ENCODE measurements around the gene CIZ1. TPM values are rescaled to one million over a fixed set of nuclear protein-coding genes. Genes with fewer than 3 reads are reported as not detected.

Gene CIZ1
- total RNA-seq, 1 donor from 2014 or later: 56.7 TPM

DNA sequence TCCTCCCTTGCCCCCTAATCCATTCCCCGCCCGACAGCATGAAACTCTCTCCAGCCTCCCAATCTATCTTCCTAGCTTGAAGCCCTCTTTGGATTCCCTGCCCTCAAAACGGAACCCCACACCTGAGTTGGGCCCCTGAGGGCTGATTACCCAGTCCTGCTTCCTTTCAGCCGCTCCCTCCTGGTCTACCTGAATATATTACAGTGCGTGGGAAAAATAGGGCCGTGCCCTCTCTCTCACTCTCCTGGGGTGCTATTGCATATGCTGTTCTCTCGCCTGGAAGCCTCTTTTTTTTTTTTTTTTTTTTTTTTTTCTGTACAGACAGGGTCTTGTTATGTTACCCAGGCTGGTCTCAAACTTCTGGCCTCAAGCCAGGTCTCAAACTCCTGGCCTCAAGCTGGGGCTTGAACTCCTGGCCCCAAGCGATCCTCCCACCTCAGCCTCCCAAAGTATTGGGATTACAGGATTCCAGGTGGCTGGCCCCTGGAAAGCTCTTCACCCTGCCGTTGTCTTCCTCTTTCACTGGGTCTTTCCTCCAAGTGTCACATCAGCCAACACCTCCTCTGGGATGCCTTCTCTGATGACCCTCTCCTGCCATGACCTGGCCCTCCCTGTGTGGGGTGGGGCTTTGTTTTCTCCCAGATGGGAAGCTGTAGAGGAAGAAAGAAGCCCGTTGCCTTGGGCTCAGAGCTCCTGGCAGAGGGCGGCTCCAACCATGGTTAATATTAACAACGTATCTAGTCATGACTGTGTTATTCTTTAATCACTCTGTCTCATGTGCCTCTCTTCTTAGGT, 20.0 kb upstream of the CIZ1 start:
- DNase-seq (ENCODE audit: low read depth): peak; percentile 55
- TF ChIP-seq, protein P1, sequence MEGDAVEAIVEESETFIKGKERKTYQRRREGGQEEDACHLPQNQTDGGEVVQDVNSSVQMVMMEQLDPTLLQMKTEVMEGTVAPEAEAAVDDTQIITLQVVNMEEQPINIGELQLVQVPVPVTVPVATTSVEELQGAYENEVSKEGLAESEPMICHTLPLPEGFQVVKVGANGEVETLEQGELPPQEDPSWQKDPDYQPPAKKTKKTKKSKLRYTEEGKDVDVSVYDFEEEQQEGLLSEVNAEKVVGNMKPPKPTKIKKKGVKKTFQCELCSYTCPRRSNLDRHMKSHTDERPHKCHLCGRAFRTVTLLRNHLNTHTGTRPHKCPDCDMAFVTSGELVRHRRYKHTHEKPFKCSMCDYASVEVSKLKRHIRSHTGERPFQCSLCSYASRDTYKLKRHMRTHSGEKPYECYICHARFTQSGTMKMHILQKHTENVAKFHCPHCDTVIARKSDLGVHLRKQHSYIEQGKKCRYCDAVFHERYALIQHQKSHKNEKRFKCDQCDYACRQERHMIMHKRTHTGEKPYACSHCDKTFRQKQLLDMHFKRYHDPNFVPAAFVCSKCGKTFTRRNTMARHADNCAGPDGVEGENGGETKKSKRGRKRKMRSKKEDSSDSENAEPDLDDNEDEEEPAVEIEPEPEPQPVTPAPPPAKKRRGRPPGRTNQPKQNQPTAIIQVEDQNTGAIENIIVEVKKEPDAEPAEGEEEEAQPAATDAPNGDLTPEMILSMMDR (conservative IDR thresholded peaks at IDR 0.05; ENCODE audit: low read depth, low read length): no peak
- no peak overlapping the region for H3K4me3 ChIP-seq (ENCODE audit: low read depth, low read length)

GRCh38 chr9:128208946-128209669, 17.7 kb upstream of the CIZ1 start:
- H3K4me3 ChIP-seq (ENCODE audit: low read depth, low read length): no peak overlapping the region
- DNase-seq (ENCODE audit: low read depth): no peak
- TF ChIP-seq, protein P1 (conservative IDR thresholded peaks at IDR 0.05; ENCODE audit: low read depth, low read length): no peak

- no peak overlapping the region for H3K4me3 ChIP-seq (ENCODE audit: low read depth, low read length)
- TF ChIP-seq, protein P1 (conservative IDR thresholded peaks at IDR 0.05; ENCODE audit: low read depth, low read length): no peak
- no peak for DNase-seq (ENCODE audit: low read depth)
Measured at GRCh38 chr9:128208386-128208785, 17.0 kb upstream of the CIZ1 start.

DNA sequence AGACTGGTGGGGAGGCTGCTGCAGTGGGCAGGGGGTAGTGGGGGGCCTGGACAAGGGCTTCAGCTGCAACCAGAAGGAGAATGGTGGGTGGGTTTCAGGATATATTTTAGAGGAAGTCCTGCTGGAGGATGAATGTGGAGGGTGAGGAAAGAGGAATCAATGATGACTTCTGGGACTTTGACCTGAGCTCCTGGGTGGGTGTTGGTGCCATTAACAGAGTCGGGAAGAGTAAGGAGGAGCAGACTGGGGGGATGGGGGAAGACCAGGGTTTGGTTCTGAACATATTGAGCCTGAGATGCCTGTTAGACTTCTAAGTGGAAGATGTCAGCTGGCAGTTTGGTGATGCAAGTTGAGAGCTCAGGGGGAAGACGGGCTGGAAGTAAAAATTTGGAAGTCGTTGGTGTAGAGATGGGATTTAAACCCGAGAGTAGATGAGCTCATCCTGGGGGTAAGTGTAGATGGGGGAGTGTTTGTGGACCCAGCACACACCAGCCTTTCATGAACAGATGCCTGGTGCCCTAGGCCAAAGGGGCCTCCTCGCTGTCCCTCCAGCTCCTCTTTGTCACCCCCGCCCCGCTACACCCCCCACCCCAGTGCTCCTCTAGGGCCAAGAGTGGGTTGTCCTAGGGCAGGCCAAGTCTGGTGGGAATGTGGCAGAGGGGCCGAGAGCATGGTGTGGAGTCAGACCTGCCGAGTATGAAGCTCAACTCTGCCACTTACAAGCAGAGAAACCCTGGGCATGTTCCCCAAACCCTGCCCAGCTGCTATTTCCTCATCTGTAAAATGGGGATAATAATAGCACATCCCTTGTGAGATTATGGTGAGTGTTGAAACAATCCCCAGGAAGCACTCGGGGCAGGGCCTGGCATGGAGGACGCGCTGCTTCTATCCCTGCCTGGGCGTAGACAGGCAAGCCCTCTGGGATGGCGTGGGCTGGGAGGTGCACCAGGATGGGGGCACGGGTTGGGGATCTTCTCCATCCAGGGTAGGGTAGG, 15.8 kb upstream of the CIZ1 start:
- H3K4me3 ChIP-seq (ENCODE audit: low read depth, low read length): no peak overlapping the region
- no peak for DNase-seq (ENCODE audit: low read depth)
- TF ChIP-seq, protein P1 (conservative IDR thresholded peaks at IDR 0.05; ENCODE audit: low read depth, low read length): no peak

DNA sequence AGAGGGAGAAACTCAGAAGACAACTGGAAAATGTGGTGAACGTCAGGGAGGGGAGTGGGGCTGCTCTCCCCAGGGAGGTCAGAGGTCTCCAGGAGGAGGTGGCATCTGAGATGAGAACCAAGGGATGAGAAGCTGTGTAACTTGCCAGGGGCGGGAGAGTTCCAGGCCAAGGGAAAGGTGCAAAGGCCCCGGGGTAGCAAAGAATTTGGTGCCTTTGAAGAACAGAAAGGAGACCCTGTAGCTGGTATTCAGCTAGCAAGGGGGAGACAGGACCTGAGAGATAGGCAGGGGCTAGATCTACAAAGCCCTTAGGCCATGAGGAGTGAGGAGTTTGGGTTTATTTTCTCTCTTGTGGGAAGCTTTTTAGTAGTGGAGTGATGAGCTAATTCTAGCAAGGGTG, 15.1 kb upstream of the CIZ1 start:
- DNase-seq (ENCODE audit: low read depth): no peak
- H3K4me3 ChIP-seq (ENCODE audit: low read depth, low read length): no peak overlapping the region
- TF ChIP-seq, protein P1 (conservative IDR thresholded peaks at IDR 0.05; ENCODE audit: low read depth, low read length): no peak

- DNase-seq (ENCODE audit: low read depth): no peak
- TF ChIP-seq, protein P1 (conservative IDR thresholded peaks at IDR 0.05; ENCODE audit: low read depth, low read length): no peak
- no peak overlapping the region for H3K4me3 ChIP-seq (ENCODE audit: low read depth, low read length)
Measured at GRCh38 chr9:128205296-128205944, 14.0 kb upstream of the CIZ1 start.
